AG04450 (cell line): Measurements from ENCODE around the gene HSCB. TPM values are rescaled to one million over a fixed set of nuclear protein-coding genes. Genes with fewer than 3 reads are reported as not detected.
A peak's percentile ranks its signal among the peaks of the same experiment; 100 is the strongest.

Source experiments
- CTCF ChIA-PET: fragments of 300-600, 350-600 bp; formaldehyde crosslinking; extraction: SDS; loops from one replicate; lab custom pipeline; 2022; ENCODE audit warnings: antibody characterized with exemption, inconsistent platforms; lab: Charles Lee
- POLR2A ChIA-PET: fragments of 350-600 bp; formaldehyde crosslinking; extraction: SDS; loops from one replicate; lab custom pipeline; 2021; ENCODE audit warnings: antibody characterized with exemption, inconsistent platforms; lab: Yijun Ruan, JAX
- DNase-seq: peaks from one replicate; pipeline ENCODE4 v3.0.0-alpha.2; 2011; ENCODE audit warnings: low read depth, low spot score
- H3K27ac ChIP-seq: one replicate; pipeline ENCODE4 v1.5.1; 2012; ENCODE audit warnings: low read depth, low read length, control low read depth
- H3K27me3 ChIP-seq: one replicate; pipeline ENCODE4 v1.6.0; 2012; ENCODE audit warnings: low read length; ENCODE audit not compliant: control insufficient read depth, insufficient read depth
- H3K4me3 ChIP-seq: 2 replicates; pipeline ENCODE4 v1.5.1; 2011; ENCODE audit warnings: mild to moderate bottlenecking, low read depth, low read length, control low read depth
- H3K9me3 ChIP-seq: 2 replicates; pipeline ENCODE4 v1.5.1; 2012; ENCODE audit warnings: low read length; ENCODE audit not compliant: control insufficient read depth, insufficient read depth
- CTCF ChIP-seq: IDR thresholded peaks from 2 replicates; pipeline ENCODE4 v1.5.1; 2011; ENCODE audit warnings: low read depth, low read length, control low read depth, inconsistent platforms
- polyA plus RNA-seq: library from polyadenylated mRNA; depleted of rRNA; stranded (reverse); fragments of >200 nt; gene quantifications from 2 replicates; pipeline ENCODE4 v1.2.3, GENCODE V29; 2011

Gene HSCB
- polyA plus RNA-seq, 1 experiment, result 24.5 TPM

GRCh38 chr22:28710107-28710506 lies 31.7 kb upstream of the HSCB start:
- Histone ChIP-seq H3K27ac (peak overlapping the region; percentile 85), H3K9me3 (no peaks in the 10 kb centered on the region; the same call in 1 of the 2 replicates), H3K4me3 (no peak overlapping the region), H3K27me3 (no peaks in the 10 kb centered on the region)
- ChIA-PET CTCF (no interaction called here), POLR2A (interaction anchor here (0.7 to 1.2 kb wide), 4 partner anchors 19 to 75 kb away, joined by 3 to 4 read pairs (median 4); partner anchors contain the start of gene TTC28)
- no peak for TF ChIP-seq CTCF
- DNase-seq, result no peak

- POLR2A ChIA-PET, result interaction anchor here (0.7 to 1.2 kb wide), 3 partner anchors 31 to 75 kb away, joined by 3 to 4 read pairs (median 3); partner anchors contain the start of gene TTC28
These were observed 31.2 kb upstream of the HSCB start for GRCh38 chr22:28710576-28711191.

GRCh38 chr22:28711341-28711740 lies 30.5 kb upstream of the HSCB start:
- CTCF ChIA-PET, result no interaction called here
- TF ChIP-seq CTCF, result no peak
- DNase-seq, result no peak
- H3K9me3 ChIP-seq, result no peaks in the 10 kb centered on the region; the same call in 1 of the 2 replicates
- POLR2A ChIA-PET, result interaction anchor here (0.6 to 1.7 kb wide), 3 partner anchors 32 to 139 kb away, joined by 4 to 6 read pairs (median 6); partner anchors contain the start of gene TTC28
- no peak overlapping the region for H3K27ac ChIP-seq
- no peaks in the 10 kb centered on the region for H3K27me3 ChIP-seq
- no peak overlapping the region; the same call in 1 of the 2 replicates for H3K4me3 ChIP-seq

More at GRCh38 chr22:28710576-28711191, 31.2 kb upstream of the HSCB start:
- Histone ChIP-seq H3K9me3 (no peaks in the 10 kb centered on the region; the same call in 1 of the 2 replicates), H3K27me3 (no peaks in the 10 kb centered on the region), H3K27ac (peak overlapping the region; percentile 85), H3K4me3 (no peak overlapping the region; the same call in 1 of the 2 replicates)
- CTCF ChIA-PET, result no interaction called here
- peak; percentile 82 for DNase-seq
- no peak for TF ChIP-seq CTCF

GRCh38 chr22:28711820-28712777 lies 29.7 kb upstream of the HSCB start:
- H3K4me3 ChIP-seq, result no peak overlapping the region; the same call in 1 of the 2 replicates
- no peaks in the 10 kb centered on the region; the same call in 1 of the 2 replicates for H3K9me3 ChIP-seq
- ChIA-PET POLR2A (interaction anchor here (0.5 to 1.7 kb wide), 6 partner anchors 13 to 139 kb away, joined by 3 to 6 read pairs (median 4); partner anchors contain the start of genes CCDC117 and TTC28), CTCF (no interaction called here)
- TF ChIP-seq CTCF, result peak; percentile 42
- peak; percentile 89 for DNase-seq
- no peaks in the 10 kb centered on the region for H3K27me3 ChIP-seq
- H3K27ac ChIP-seq, result peak overlapping the region; percentile 67
